Astrocyte (in vitro differentiated cells and primary cell): ENCODE results near the gene HOXB4. TPM values are rescaled to one million over a fixed set of nuclear protein-coding genes. Genes with fewer than 3 reads are reported as not detected.

Source experiments
- DNase-seq: peaks from one replicate; pipeline ENCODE4 v3.0.0-alpha.2; 2010; ENCODE audit warnings: low read depth
- FAIRE-seq: peaks from 2 replicates; lab custom pipeline; 2011; peaks lifted over from hg19 to GRCh38; lab: Jason Lieb, UNC
- H2AFZ ChIP-seq: 2 replicates; pipeline ENCODE4 v1.6.0; 2012; ENCODE audit warnings: low read depth, low read length, inconsistent platforms
- H3K27ac ChIP-seq: 2 replicates; pipeline ENCODE4 v1.5.1; 2011; ENCODE audit warnings: low read depth, low read length, inconsistent platforms
- H3K27me3 ChIP-seq: 2 replicates; pipeline ENCODE4 v1.6.0; 2011; ENCODE audit warnings: low read length, inconsistent platforms; ENCODE audit not compliant: insufficient read depth
- H3K36me3 ChIP-seq: 2 replicates; pipeline ENCODE4 v1.5.1; 2011; ENCODE audit warnings: low read length, inconsistent platforms; ENCODE audit not compliant: insufficient read depth
- H3K4me1 ChIP-seq: 2 replicates; pipeline ENCODE4 v1.5.1; 2011; ENCODE audit warnings: low read length, inconsistent platforms; ENCODE audit not compliant: insufficient read depth
- H3K4me2 ChIP-seq: 2 replicates; pipeline ENCODE4 v1.6.0; 2012; ENCODE audit warnings: low read length, inconsistent platforms
- H3K4me3 ChIP-seq: 2 replicates; pipeline ENCODE4 v1.5.1; 2011; ENCODE audit warnings: low read depth, mild to moderate bottlenecking, low read length, inconsistent platforms; ENCODE audit not compliant: insufficient read depth
- H3K79me2 ChIP-seq: 2 replicates; pipeline ENCODE4 v1.6.0; 2012; ENCODE audit warnings: mild to moderate bottlenecking, low read length, inconsistent platforms; ENCODE audit not compliant: insufficient read depth
- H3K9ac ChIP-seq: 2 replicates; pipeline ENCODE4 v1.6.0; 2012; ENCODE audit warnings: mild to moderate bottlenecking, low read length, inconsistent platforms
- H3K9me3 ChIP-seq: 2 replicates; pipeline ENCODE4 v1.5.1; 2012; ENCODE audit warnings: low read depth, mild to moderate bottlenecking, low read length, inconsistent platforms; ENCODE audit not compliant: insufficient read depth
- H4K20me1 ChIP-seq: 2 replicates; pipeline ENCODE4 v1.6.0; 2012; ENCODE audit warnings: low read length, inconsistent platforms; ENCODE audit not compliant: insufficient read depth
- H3K27ac Mint-ChIP-seq: one replicate; pipeline ENCODE4 v1.8.0; 2021; ENCODE audit warnings: mild to moderate bottlenecking, mixed read lengths; ENCODE audit not compliant: unreplicated experiment
- H3K27me3 Mint-ChIP-seq: one replicate; pipeline ENCODE4 v1.8.0; 2021; ENCODE audit warnings: low read depth, mixed read lengths; ENCODE audit not compliant: unreplicated experiment
- H3K36me3 Mint-ChIP-seq: one replicate; pipeline ENCODE4 v1.8.0; 2021; ENCODE audit warnings: low read depth, mixed read lengths; ENCODE audit not compliant: unreplicated experiment
- H3K4me1 Mint-ChIP-seq: one replicate; pipeline ENCODE4 v1.8.0; 2021; ENCODE audit warnings: low read depth, mixed read lengths; ENCODE audit not compliant: unreplicated experiment
- H3K4me3 Mint-ChIP-seq: one replicate; pipeline ENCODE4 v1.8.0; 2021; ENCODE audit warnings: mild to moderate bottlenecking, moderate library complexity, mixed read lengths; ENCODE audit not compliant: unreplicated experiment
- H3K9me3 Mint-ChIP-seq: one replicate; pipeline ENCODE4 v1.8.0; 2021; ENCODE audit warnings: mild to moderate bottlenecking, mixed read lengths; ENCODE audit not compliant: unreplicated experiment
- CTCF ChIP-seq: IDR thresholded peaks from 2 replicates; pipeline ENCODE4 v1.5.1; 2011; ENCODE audit warnings: low read depth, mild to moderate bottlenecking, inconsistent platforms, low read length, moderate library complexity; ENCODE audit not compliant: insufficient read depth
- EZH2 ChIP-seq: IDR thresholded peaks from 2 replicates; pipeline ENCODE4 v1.6.1; 2012; ENCODE audit warnings: mild to moderate bottlenecking, low read length, inconsistent platforms; ENCODE audit not compliant: insufficient read depth
- total RNA-seq: library from RNA; stranded (reverse); gene quantifications from 2 replicates; pipeline ENCODE4 v1.2.1, GENCODE V29; 2021

The HOXB4 gene
- total RNA-seq, 1 donor from 2014 or later = not detected

GRCh38 chr17:48592577-48592976 is 14.4 kb upstream of the HOXB4 start:
- Mint-ChIP-seq H3K27me3 (peaks cover 92% of the 10 kb centered on the region), H3K27ac (no peak overlapping the region), H3K4me3 (no peak overlapping the region), H3K36me3 (no peaks in the 10 kb centered on the region), H3K9me3 (peaks cover 25% of the 10 kb centered on the region), H3K4me1 (no peaks in the 10 kb centered on the region)
- peak overlapping the region; percentile 65 for H3K4me3 ChIP-seq
- peak overlapping the region; percentile 72 for H3K27ac ChIP-seq
- H2AFZ ChIP-seq = peak overlapping the region; percentile 82
- no peaks in the 10 kb centered on the region for H4K20me1 ChIP-seq
- DNase-seq = no peak
- H3K27me3 ChIP-seq = peaks cover 79% of the 10 kb centered on the region
- H3K79me2 ChIP-seq = peaks cover 20% of the 10 kb centered on the region
- peak overlapping the region; percentile 92 for H3K4me2 ChIP-seq
- no peak for FAIRE-seq
- H3K9ac ChIP-seq = peak overlapping the region; percentile 84
- TF ChIP-seq EZH2 (peak; percentile 12), CTCF (no peak)
- no peaks in the 10 kb centered on the region for H3K9me3 ChIP-seq
- no peaks in the 10 kb centered on the region for H3K36me3 ChIP-seq
- H3K4me1 ChIP-seq = peaks cover 18% of the 10 kb centered on the region

- no peak for FAIRE-seq
- no peaks in the 10 kb centered on the region for H3K36me3 Mint-ChIP-seq
- Histone ChIP-seq H3K9ac (peak overlapping the region; percentile 84), H3K27ac (no peak overlapping the region), H4K20me1 (no peaks in the 10 kb centered on the region), H3K4me2 (peak overlapping the region; percentile 92), H3K36me3 (no peaks in the 10 kb centered on the region), H3K4me3 (peak overlapping the region; percentile 65), H3K79me2 (peaks cover 20% of the 10 kb centered on the region), H3K9me3 (no peaks in the 10 kb centered on the region), H3K4me1 (peaks cover 18% of the 10 kb centered on the region), H3K27me3 (peaks cover 79% of the 10 kb centered on the region), H2AFZ (no peak overlapping the region)
- peaks cover 25% of the 10 kb centered on the region for H3K9me3 Mint-ChIP-seq
- DNase-seq = peak; percentile 41
- TF ChIP-seq EZH2 (peak; percentile 73), CTCF (no peak)
- peaks cover 92% of the 10 kb centered on the region for H3K27me3 Mint-ChIP-seq
- H3K4me1 Mint-ChIP-seq = no peaks in the 10 kb centered on the region
- H3K4me3 Mint-ChIP-seq = no peak overlapping the region
- no peak overlapping the region for H3K27ac Mint-ChIP-seq
Observed at GRCh38 chr17:48592057-48592514, 13.9 kb upstream of the HOXB4 start.

- H3K4me3 ChIP-seq = peak overlapping the region; percentile 65
- no peaks in the 10 kb centered on the region for H4K20me1 ChIP-seq
- Mint-ChIP-seq H3K36me3 (no peaks in the 10 kb centered on the region), H3K9me3 (peaks cover 23% of the 10 kb centered on the region), H3K4me3 (no peak overlapping the region), H3K27me3 (peaks cover 92% of the 10 kb centered on the region), H3K27ac (no peak overlapping the region), H3K4me1 (no peaks in the 10 kb centered on the region)
- DNase-seq = no peak
- H3K9me3 ChIP-seq = no peaks in the 10 kb centered on the region
- no peak for TF ChIP-seq EZH2
- no peak for TF ChIP-seq CTCF
- no peak overlapping the region for H3K27ac ChIP-seq
- H3K36me3 ChIP-seq = no peaks in the 10 kb centered on the region
- peaks cover 16% of the 10 kb centered on the region for H3K4me1 ChIP-seq
- H3K9ac ChIP-seq = peak overlapping the region; percentile 84
- no peak overlapping the region for H2AFZ ChIP-seq
- peaks cover 79% of the 10 kb centered on the region for H3K27me3 ChIP-seq
- FAIRE-seq = no peak
- peak overlapping the region; percentile 92 for H3K4me2 ChIP-seq
- H3K79me2 ChIP-seq = peaks cover 20% of the 10 kb centered on the region
Observed at GRCh38 chr17:48591255-48592056, 13.3 kb upstream of the HOXB4 start.
